Measurements from ENCODE around the gene PTPN21. TPM values are rescaled to one million over a fixed set of nuclear protein-coding genes. Genes with fewer than 3 reads are reported as not detected.

The PTPN21 gene
- 5.2 and 10.1 TPM in 2 replicates for total RNA-seq

GRCh38 chr14:88554457-88555286, at the start of gene PTPN21:
TSS of gene PTPN21 (minus strand) at chr14:88555007. CDS start at chr14:88550417, 4,590 bp downstream.

GRCh38 chr14:88562831-88563686, 8.3 kb upstream of the PTPN21 start, which contains the start of gene ZC3H14:
TSS of gene ZC3H14 (plus strand) at chr14:88563037. CDS start at chr14:88563134, 97 bp downstream.

Other genes starting within 250 kb of the PTPN21 start
- gene KCNK10, start 231.7 kb downstream of the PTPN21 start, total RNA-seq = not detected in 2 replicates
- 5.8 and 12.6 TPM in 2 replicates for gene SPATA7, start 169.3 kb downstream of the PTPN21 start, total RNA-seq
- gene ZC3H14, start 8.0 kb upstream of the PTPN21 start, total RNA-seq = 34.6 and 46.1 TPM in 2 replicates
- gene EML5, start 237.9 kb upstream of the PTPN21 start, total RNA-seq = under 0.01 TPM in 1 of 2 replicates, not detected in the other

All from myometrial cell (primary cell).